ENCODE measurements around the gene PAF1. TPM values are rescaled to one million over a fixed set of nuclear protein-coding genes. Genes with fewer than 3 reads are reported as not detected.
A peak's percentile ranks its signal among the peaks of the same experiment; 100 is the strongest.

PAF1 gene
- total and polyA plus RNA-seq, 2 of the 13 experiments (the other 11 are each of a cell fraction or from before 2014, with no cell fraction given): 30.2 to 31.1 TPM

GRCh38 chr19:39430675-39431593 lies 40.0 kb upstream of the PAF1 start (continued):
- peak; percentile 58 for TF ChIP-seq ZBTB33 (CRISPR knock-in tag; IDR thresholded peaks at IDR 0.05)
- 0 out of 2 replicates have a peak, but pooled peaks have one; percentile 5 for TF ChIP-seq RARA (CRISPR knock-in tag; IDR thresholded peaks at IDR 0.05)
- 0 out of 2 replicates have a peak, but pooled peaks have one; percentile 25 for TF ChIP-seq ZNF83 (CRISPR knock-in tag; IDR thresholded peaks at IDR 0.05; ENCODE audit: borderline replicate concordance)
- peak; percentile 6 to 48; a peak in 3 of 4 replicates for TF ChIP-seq POLR2A (IDR thresholded peaks at IDR 0.05; ENCODE audit: insufficient read depth in 1 of 2, low read depth in 2 of 2, low read length in 2 of 2)
- no peak for TF ChIP-seq ZXDC (CRISPR knock-in tag; IDR thresholded peaks at IDR 0.05)
- TF ChIP-seq CREM (IDR thresholded peaks at IDR 0.05): peak; percentile 51; the same call in 1 of the 2 replicates
- TF ChIP-seq CREM (CRISPR knock-in tag; IDR thresholded peaks at IDR 0.05): no peak
- no peak for TF ChIP-seq ZNF780A (CRISPR knock-in tag; IDR thresholded peaks at IDR 0.05)
- TF ChIP-seq ZNF350 (CRISPR knock-in tag; IDR thresholded peaks at IDR 0.05; ENCODE audit: borderline replicate concordance, low read depth): 0 out of 2 replicates have a peak, but pooled peaks have one; percentile 47
- peak; percentile 77; the same call in 1 of the 2 replicates for TF ChIP-seq ZHX2 (IDR thresholded peaks at IDR 0.05; ENCODE audit: low read depth)
- no peak for TF ChIP-seq ZHX2 (CRISPR knock-in tag; IDR thresholded peaks at IDR 0.05; ENCODE audit: borderline replicate concordance)
- peak; percentile 22; the same call in 1 of the 3 replicates for TF ChIP-seq MXI1 (IDR thresholded peaks at IDR 0.05; ENCODE audit: borderline replicate concordance, low read depth, low read length)
- TF ChIP-seq MAX (IDR thresholded peaks at IDR 0.05): peak; percentile 47; the same call in 1 of the 2 replicates
- TF ChIP-seq LCORL (IDR thresholded peaks at IDR 0.05): no peak
- TF ChIP-seq LCORL (CRISPR knock-in tag; IDR thresholded peaks at IDR 0.05): 0 out of 2 replicates have a peak, but pooled peaks have one; percentile 23
- TF ChIP-seq ATF7-NPFF (CRISPR knock-in tag; IDR thresholded peaks at IDR 0.05; ENCODE audit: low read depth): 0 out of 2 replicates have a peak, but pooled peaks have one; percentile 34
- peak; percentile 37; the same call in 1 of the 2 replicates for TF ChIP-seq POLR2AphosphoS5 (IDR thresholded peaks at IDR 0.05; ENCODE audit: low read depth, low read length)
- peak; percentile 35; the same call in 1 of the 2 replicates for TF ChIP-seq AKAP8 (CRISPR knock-in tag; IDR thresholded peaks at IDR 0.05)

Measured in HepG2 (cell line).